ENCODE results near the gene CFI. TPM values are rescaled to one million over a fixed set of nuclear protein-coding genes. Genes with fewer than 3 reads are reported as not detected.

Gene CFI
- total and polyA plus RNA-seq, 4 experiments from 2014 or later, result not detected

DNA sequence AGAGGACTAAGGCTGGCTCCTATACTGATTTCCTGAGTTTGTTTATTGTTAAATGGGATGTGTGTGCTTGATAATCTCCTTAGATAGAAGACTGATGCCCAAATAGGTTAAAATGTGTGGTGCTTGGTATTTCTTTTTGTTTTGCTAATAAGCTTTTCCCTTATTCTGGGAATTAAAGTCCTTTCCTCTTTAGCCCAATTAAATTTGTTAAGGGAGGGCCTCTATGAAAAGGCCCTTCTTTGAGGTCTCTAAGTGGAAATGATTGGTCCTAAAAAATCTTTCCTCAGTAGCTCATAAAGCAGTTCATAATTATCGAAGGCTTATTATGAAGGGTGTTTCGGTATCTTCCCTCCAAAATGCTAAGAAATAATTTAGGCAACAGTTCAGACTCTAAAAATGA lies 25.9 kb upstream of the CFI start, which contains the start of gene RRH:
RRH (plus strand) TSS at position 301 of the 400 bp plus-strand sequence; CDS start at position 357, 56 bp downstream.
- Histone ChIP-seq H3K9me3 (ENCODE audit: control insufficient read depth in 1 of 2, low read length in 2 of 2) (no peaks in the 10 kb centered on the region), H3K4me1 (ENCODE audit: insufficient read depth, low read length) (no peaks in the 10 kb centered on the region), H3K27me3 (ENCODE audit: insufficient read depth, low read length) (no peaks in the 10 kb centered on the region), H3K36me3 (ENCODE audit: insufficient read depth, low read length) (peaks cover 11% of the 10 kb centered on the region), H3K27ac (ENCODE audit: low read depth, low read length) (no peak within 1 kb of the TSS), H3K4me3 (ENCODE audit: low read length in 2 of 2) (no peak within 1 kb of the TSS)
- ChIA-PET CTCF (ENCODE audit: partially characterized antibody) (interaction anchor here (1.2 to 4.8 kb wide), 6 partner anchors 127 to 408 kb away, joined by 3 to 61 read pairs (median 11); partner anchors contain the start of gene SEC24B), POLR2A (ENCODE audit: partially characterized antibody) (no interaction called here)
- Mint-ChIP-seq H3K4me3 (no peak within 1 kb of the TSS), H3K4me1 (peaks cover 0 to 4% (median 0%) of the 10 kb centered on the region in 4 donors), H3K9me3 (no peaks in the 10 kb centered on the region), H3K36me3 (peaks cover 18 to 23% of the 10 kb centered on the region in 2 donors), H3K27ac (peak within 1 kb of the TSS in 1 of 7 donors; percentile 10), H3K27me3 (no peaks in the 10 kb centered on the region)
- no peak for DNase-seq
- intact Hi-C loops (cut with micrococcal nuclease), result loop anchor here (10.0 kb wide), 2 partner anchors 147 to 323 kb away; no protein-coding TSS in a partner anchor

DNA sequence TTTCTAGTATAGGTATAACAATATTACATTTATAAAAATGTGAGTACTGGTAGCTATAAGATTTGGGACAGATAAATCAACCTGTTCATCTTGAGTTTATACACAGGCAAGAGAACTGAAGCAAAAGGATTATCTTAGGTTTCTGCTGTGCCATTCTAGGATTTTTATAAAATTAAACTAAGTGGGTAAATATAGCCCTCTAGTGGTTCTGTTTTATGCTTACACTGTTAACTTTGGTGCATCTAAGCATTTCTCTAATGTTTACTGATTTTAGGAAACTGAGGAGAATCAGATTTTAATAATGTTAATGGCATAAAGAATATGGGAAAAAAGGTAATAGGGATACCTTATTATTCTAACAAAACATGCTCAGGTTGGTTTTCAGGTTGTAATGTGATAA lies 24.9 kb upstream of the CFI start:
- H3K36me3 Mint-ChIP-seq, result peaks cover 18 to 30% of the 10 kb centered on the region in 2 donors
- POLR2A ChIA-PET (ENCODE audit: partially characterized antibody), result no interaction called here

DNA sequence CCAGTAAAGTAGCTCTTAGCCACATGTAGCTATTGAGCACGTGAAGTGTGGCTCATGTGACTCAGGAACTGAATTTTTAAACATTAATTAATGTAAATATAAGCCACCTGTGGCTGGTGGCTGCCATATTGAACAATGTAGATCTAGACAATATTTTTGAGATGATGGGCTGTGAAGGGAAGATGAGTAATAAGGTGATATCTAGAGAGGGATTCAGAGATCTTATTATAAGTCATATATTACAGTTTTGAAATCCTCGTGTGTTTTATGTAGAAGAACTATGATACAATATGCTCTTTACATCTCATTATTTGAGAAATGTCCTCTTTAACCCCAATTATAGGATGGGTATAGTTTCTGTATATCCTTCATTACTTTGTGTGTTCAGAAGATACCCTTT lies 19.4 kb upstream of the CFI start:
- POLR2A ChIA-PET (ENCODE audit: partially characterized antibody), result no interaction called here
- H3K27ac Mint-ChIP-seq, result peak overlapping the region in 5 of 7 donors; percentile 29 to 89 (median 42)
- H3K27me3 Mint-ChIP-seq, result no peaks in the 10 kb centered on the region
- peaks cover 10% of the 10 kb centered on the region for H3K4me1 ChIP-seq (ENCODE audit: insufficient read depth, low read length)
- peaks cover 38 to 71% of the 10 kb centered on the region in 2 donors for H3K36me3 Mint-ChIP-seq
- H3K4me3 Mint-ChIP-seq, result no peak overlapping the region
- no peak overlapping the region for H3K27ac ChIP-seq (ENCODE audit: low read depth, low read length)
- peaks cover 20 to 30% (median 26%) of the 10 kb centered on the region in 4 donors for H3K4me1 Mint-ChIP-seq
- peaks cover 45% of the 10 kb centered on the region for H3K36me3 ChIP-seq (ENCODE audit: insufficient read depth, low read length)
- no peak overlapping the region for H3K4me3 ChIP-seq (ENCODE audit: low read length in 2 of 2)
- no peak for DNase-seq
- no peaks in the 10 kb centered on the region for H3K9me3 ChIP-seq (ENCODE audit: control insufficient read depth in 1 of 2, low read length in 2 of 2)
- CTCF ChIA-PET (ENCODE audit: partially characterized antibody), result interaction anchor here (0.5 to 1.2 kb wide), 2 partner anchors 13 to 388 kb away, joined by 3 to 4 read pairs; no protein-coding TSS in a partner anchor
- H3K27me3 ChIP-seq (ENCODE audit: insufficient read depth, low read length), result no peaks in the 10 kb centered on the region
- intact Hi-C loops (cut with micrococcal nuclease), result loop anchor here (10.0 kb wide), 2 partner anchors 154 to 316 kb away; no protein-coding TSS in a partner anchor
- no peaks in the 10 kb centered on the region for H3K9me3 Mint-ChIP-seq

More for the DNA sequence above, 24.9 kb upstream of the CFI start:
- no peaks in the 10 kb centered on the region for H3K9me3 ChIP-seq (ENCODE audit: control insufficient read depth in 1 of 2, low read length in 2 of 2)
- peak in 3 of 5 donors; percentile 23 to 37 (median 27) for DNase-seq
- no peaks in the 10 kb centered on the region for H3K4me1 ChIP-seq (ENCODE audit: insufficient read depth, low read length)
- Mint-ChIP-seq H3K27me3 (no peaks in the 10 kb centered on the region), H3K4me1 (peaks cover 0 to 4% (median under 1%) of the 10 kb centered on the region in 4 donors), H3K4me3 (no peak overlapping the region), H3K9me3 (no peaks in the 10 kb centered on the region), H3K27ac (no peak overlapping the region)
- intact Hi-C loops (cut with micrococcal nuclease), result loop anchor here (1.0 to 10.0 kb wide), 6 partner anchors 123 to 404 kb away; partner anchors contain the start of genes CASP6 and SEC24B
- H3K36me3 ChIP-seq (ENCODE audit: insufficient read depth, low read length), result peaks cover 17% of the 10 kb centered on the region
- H3K27me3 ChIP-seq (ENCODE audit: insufficient read depth, low read length), result no peaks in the 10 kb centered on the region
- H3K4me3 ChIP-seq (ENCODE audit: low read length in 2 of 2), result no peak overlapping the region
- CTCF ChIA-PET (ENCODE audit: partially characterized antibody), result interaction anchor here (0.7 to 4.8 kb wide), 10 partner anchors 12 to 407 kb away, joined by 3 to 61 read pairs (median 4); partner anchors contain the start of gene SEC24B
- no peak overlapping the region for H3K27ac ChIP-seq (ENCODE audit: low read depth, low read length)

DNA sequence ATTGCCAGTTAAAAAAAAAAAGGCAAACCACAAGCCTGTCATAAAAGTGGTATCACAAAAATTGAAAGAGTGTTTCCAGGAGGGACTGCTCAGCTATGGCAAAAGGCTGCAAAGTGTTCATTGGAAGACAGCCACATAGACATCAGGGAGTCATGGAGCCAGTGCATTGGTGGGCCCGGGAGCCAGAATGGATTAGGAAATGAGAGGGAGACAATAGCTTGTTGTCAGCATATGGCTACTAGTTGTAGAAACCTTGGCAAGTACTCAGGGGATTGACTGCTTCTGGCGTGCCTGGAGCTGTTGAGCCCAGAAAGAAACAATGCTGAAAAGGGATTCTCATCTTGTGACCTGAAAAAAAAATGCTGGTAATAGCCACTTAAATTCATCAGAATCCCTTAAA lies 18.8 kb upstream of the CFI start:
- no peak overlapping the region for H3K4me3 ChIP-seq (ENCODE audit: low read length in 2 of 2)
- Mint-ChIP-seq H3K9me3 (no peaks in the 10 kb centered on the region), H3K27me3 (no peaks in the 10 kb centered on the region), H3K27ac (peak overlapping the region in 4 of 7 donors; percentile 38 to 77 (median 40)), H3K4me1 (peaks cover 24 to 36% (median 32%) of the 10 kb centered on the region in 4 donors), H3K4me3 (no peak overlapping the region), H3K36me3 (peaks cover 38 to 75% of the 10 kb centered on the region in 2 donors)
- H3K4me1 ChIP-seq (ENCODE audit: insufficient read depth, low read length), result peaks cover 14% of the 10 kb centered on the region
- H3K27me3 ChIP-seq (ENCODE audit: insufficient read depth, low read length), result no peaks in the 10 kb centered on the region
- DNase-seq, result no peak
- intact Hi-C loops (cut with micrococcal nuclease), result loop anchor here (10.0 kb wide), 2 partner anchors 154 to 316 kb away; no protein-coding TSS in a partner anchor
- H3K27ac ChIP-seq (ENCODE audit: low read depth, low read length), result no peak overlapping the region
- CTCF ChIA-PET (ENCODE audit: partially characterized antibody), result interaction anchor here (0.5 to 1.2 kb wide), 2 partner anchors 14 to 388 kb away, joined by 3 to 4 read pairs; no protein-coding TSS in a partner anchor
- no peaks in the 10 kb centered on the region for H3K9me3 ChIP-seq (ENCODE audit: control insufficient read depth in 1 of 2, low read length in 2 of 2)
- H3K36me3 ChIP-seq (ENCODE audit: insufficient read depth, low read length), result peaks cover 45% of the 10 kb centered on the region
- POLR2A ChIA-PET (ENCODE audit: partially characterized antibody), result interaction anchor here (0.6 kb wide), 1 partner anchor 58 kb away, joined by 3 read pairs; no protein-coding TSS in a partner anchor

DNA sequence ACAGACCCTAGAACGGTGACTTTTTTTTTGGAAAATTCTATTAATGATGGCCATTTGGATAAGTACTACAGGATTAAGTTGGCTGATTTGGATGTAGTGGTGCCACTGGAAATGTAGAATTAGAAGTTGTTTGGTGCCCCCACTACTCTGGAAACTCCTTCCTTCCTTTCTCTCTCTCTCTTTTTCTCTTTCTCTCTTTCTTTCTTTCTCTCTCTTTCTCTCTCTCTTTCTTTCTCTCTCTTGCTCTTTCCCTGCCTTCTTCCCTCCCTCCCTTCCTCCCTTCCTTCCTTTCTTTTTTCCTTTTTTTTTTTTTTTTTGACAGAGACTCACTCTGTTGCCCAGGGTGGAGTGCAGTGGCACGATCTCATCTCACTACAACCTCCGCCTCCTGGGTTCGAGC lies 16.5 kb upstream of the CFI start:
- no peaks in the 10 kb centered on the region for H3K9me3 ChIP-seq (ENCODE audit: control insufficient read depth in 1 of 2, low read length in 2 of 2)
- no peak overlapping the region for H3K4me3 ChIP-seq (ENCODE audit: low read length in 2 of 2)
- ChIA-PET CTCF (ENCODE audit: partially characterized antibody) (interaction anchor here (3.4 kb wide), 1 partner anchor 386 kb away, joined by 17 read pairs; the partner anchor contains the start of gene SEC24B), POLR2A (ENCODE audit: partially characterized antibody) (no interaction called here)
- Mint-ChIP-seq H3K27ac (peak overlapping the region in 2 of 7 donors; percentile 66 to 98), H3K36me3 (peaks cover 26 to 71% of the 10 kb centered on the region in 2 donors), H3K27me3 (no peaks in the 10 kb centered on the region), H3K4me1 (peaks cover 29 to 48% (median 38%) of the 10 kb centered on the region in 4 donors), H3K9me3 (no peaks in the 10 kb centered on the region), H3K4me3 (no peak overlapping the region)
- H3K4me1 ChIP-seq (ENCODE audit: insufficient read depth, low read length), result peaks cover 22% of the 10 kb centered on the region
- intact Hi-C loops (cut with micrococcal nuclease), result no loop called here
- no peak for DNase-seq
- H3K36me3 ChIP-seq (ENCODE audit: insufficient read depth, low read length), result peaks cover 34% of the 10 kb centered on the region
- H3K27ac ChIP-seq (ENCODE audit: low read depth, low read length), result no peak overlapping the region
- H3K27me3 ChIP-seq (ENCODE audit: insufficient read depth, low read length), result no peaks in the 10 kb centered on the region

DNA sequence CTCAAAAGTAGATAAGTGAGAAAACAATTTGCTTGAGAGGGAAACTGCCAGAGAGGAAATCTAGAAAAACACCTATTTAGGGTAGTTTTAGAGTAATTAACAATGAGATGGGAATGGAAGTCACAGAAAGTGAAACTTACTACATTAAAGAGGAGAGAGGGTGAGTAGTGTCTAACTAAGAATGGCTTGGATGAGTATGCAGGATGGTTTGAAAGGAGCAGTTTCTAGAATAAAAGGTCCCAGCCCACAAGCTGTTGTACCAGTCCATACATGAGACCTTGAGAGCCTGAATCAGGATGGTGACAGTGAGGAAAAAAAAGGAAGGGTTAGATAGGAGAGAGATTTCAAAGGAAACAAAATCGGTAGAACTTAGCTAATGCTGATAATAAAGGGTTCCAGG lies 15.1 kb upstream of the CFI start:
- CTCF ChIA-PET (ENCODE audit: partially characterized antibody), result interaction anchor here (1.0 to 3.4 kb wide), 4 partner anchors 9 to 394 kb away, joined by 3 to 17 read pairs (median 4); partner anchors contain the start of gene SEC24B
- DNase-seq, result no peak
- H3K4me3 Mint-ChIP-seq, result peak overlapping the region; percentile 97 to 99 (median 98)
- H3K4me1 Mint-ChIP-seq, result peaks cover 29 to 45% (median 37%) of the 10 kb centered on the region in 4 donors
- peaks cover 20 to 60% of the 10 kb centered on the region in 2 donors for H3K36me3 Mint-ChIP-seq
- peak overlapping the region; percentile 97 to 99 (median 99) for H3K27ac Mint-ChIP-seq
- H3K9me3 ChIP-seq (ENCODE audit: control insufficient read depth in 1 of 2, low read length in 2 of 2), result no peaks in the 10 kb centered on the region
- no peaks in the 10 kb centered on the region for H3K9me3 Mint-ChIP-seq
- H3K27me3 Mint-ChIP-seq, result no peaks in the 10 kb centered on the region
- H3K36me3 ChIP-seq (ENCODE audit: insufficient read depth, low read length), result peaks cover 29% of the 10 kb centered on the region
- peaks cover 22% of the 10 kb centered on the region for H3K4me1 ChIP-seq (ENCODE audit: insufficient read depth, low read length)
- no peak overlapping the region for H3K27ac ChIP-seq (ENCODE audit: low read depth, low read length)
- H3K27me3 ChIP-seq (ENCODE audit: insufficient read depth, low read length), result no peaks in the 10 kb centered on the region
- intact Hi-C loops (cut with micrococcal nuclease), result no loop called here
- no peak overlapping the region for H3K4me3 ChIP-seq (ENCODE audit: low read length in 2 of 2)
- POLR2A ChIA-PET (ENCODE audit: partially characterized antibody), result interaction anchor here (2.2 to 2.8 kb wide), 3 partner anchors 115 to 383 kb away, joined by 9 to 23 read pairs (median 12); partner anchors contain the start of genes MCUB and SEC24B

DNA sequence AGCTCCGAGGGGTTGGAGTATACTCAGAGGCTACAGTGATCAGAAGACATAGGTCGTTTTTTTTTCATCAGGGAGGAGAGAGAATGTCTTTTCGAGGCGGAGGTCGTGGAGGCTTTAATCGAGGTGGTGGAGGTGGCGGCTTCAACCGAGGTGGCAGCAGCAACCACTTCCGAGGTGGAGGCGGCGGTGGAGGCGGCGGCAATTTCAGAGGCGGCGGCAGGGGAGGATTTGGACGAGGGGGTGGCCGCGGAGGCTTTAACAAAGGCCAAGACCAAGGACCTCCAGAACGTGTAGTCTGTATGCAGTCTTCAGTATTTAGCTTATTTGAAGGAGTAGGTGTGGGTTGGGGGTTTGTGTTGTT lies 14.3 kb upstream of the CFI start:
- H3K27me3 Mint-ChIP-seq, result no peaks in the 10 kb centered on the region
- H3K4me3 ChIP-seq (ENCODE audit: low read length in 2 of 2), result peak overlapping the region; percentile 98 to 100
- intact Hi-C loops (cut with micrococcal nuclease), result no loop called here
- H3K9me3 Mint-ChIP-seq, result no peaks in the 10 kb centered on the region
- peak; percentile 42 to 67 (median 56) for DNase-seq
- H3K27ac Mint-ChIP-seq, result peak overlapping the region; percentile 97 to 99 (median 99)
- peaks cover 19 to 52% of the 10 kb centered on the region in 2 donors for H3K36me3 Mint-ChIP-seq
- H3K4me1 ChIP-seq (ENCODE audit: insufficient read depth, low read length), result peaks cover 22% of the 10 kb centered on the region
- peaks cover 27 to 45% (median 37%) of the 10 kb centered on the region in 4 donors for H3K4me1 Mint-ChIP-seq
- ChIA-PET CTCF (ENCODE audit: partially characterized antibody) (interaction anchor here (1.0 to 3.4 kb wide), 4 partner anchors 9 to 393 kb away, joined by 3 to 17 read pairs (median 4); partner anchors contain the start of gene SEC24B), POLR2A (ENCODE audit: partially characterized antibody) (interaction anchor here (1.2 to 2.8 kb wide), 4 partner anchors 114 to 382 kb away, joined by 3 to 23 read pairs (median 10); partner anchors contain the start of genes MCUB and SEC24B)
- no peaks in the 10 kb centered on the region for H3K9me3 ChIP-seq (ENCODE audit: control insufficient read depth in 1 of 2, low read length in 2 of 2)
- H3K27me3 ChIP-seq (ENCODE audit: insufficient read depth, low read length), result no peaks in the 10 kb centered on the region
- peak overlapping the region; percentile 97 to 99 (median 98) for H3K4me3 Mint-ChIP-seq
- peaks cover 23% of the 10 kb centered on the region for H3K36me3 ChIP-seq (ENCODE audit: insufficient read depth, low read length)
- H3K27ac ChIP-seq (ENCODE audit: low read depth, low read length), result peak overlapping the region; percentile 93

All from CD4-positive, alpha-beta memory T cell (primary cell).